Measurements from ENCODE around the gene SLC29A3.

GRCh38 chr10:71273506-71273905 is 45.6 kb upstream of the SLC29A3 start:
- no peak for TF ChIP-seq SIN3A (IDR thresholded peaks at IDR 0.05; ENCODE audit: borderline replicate concordance, insufficient read depth, low read length)
- no peak for TF ChIP-seq POLR2AphosphoS5 (IDR thresholded peaks at IDR 0.05; ENCODE audit: low read depth, low read length)
- TF ChIP-seq TAF1 (IDR thresholded peaks at IDR 0.05; ENCODE audit: borderline replicate concordance, insufficient read depth, low read length) = no peak

Data from PFSK-1 (cell line).